ENCODE measurements around the gene AREL1.
"Not testable (repeated sequence)": the region's sequence is repeated elsewhere in the genome, so short reads cannot be mapped to it uniquely, and the experiment has no call there.

The AREL1 gene, protein sequence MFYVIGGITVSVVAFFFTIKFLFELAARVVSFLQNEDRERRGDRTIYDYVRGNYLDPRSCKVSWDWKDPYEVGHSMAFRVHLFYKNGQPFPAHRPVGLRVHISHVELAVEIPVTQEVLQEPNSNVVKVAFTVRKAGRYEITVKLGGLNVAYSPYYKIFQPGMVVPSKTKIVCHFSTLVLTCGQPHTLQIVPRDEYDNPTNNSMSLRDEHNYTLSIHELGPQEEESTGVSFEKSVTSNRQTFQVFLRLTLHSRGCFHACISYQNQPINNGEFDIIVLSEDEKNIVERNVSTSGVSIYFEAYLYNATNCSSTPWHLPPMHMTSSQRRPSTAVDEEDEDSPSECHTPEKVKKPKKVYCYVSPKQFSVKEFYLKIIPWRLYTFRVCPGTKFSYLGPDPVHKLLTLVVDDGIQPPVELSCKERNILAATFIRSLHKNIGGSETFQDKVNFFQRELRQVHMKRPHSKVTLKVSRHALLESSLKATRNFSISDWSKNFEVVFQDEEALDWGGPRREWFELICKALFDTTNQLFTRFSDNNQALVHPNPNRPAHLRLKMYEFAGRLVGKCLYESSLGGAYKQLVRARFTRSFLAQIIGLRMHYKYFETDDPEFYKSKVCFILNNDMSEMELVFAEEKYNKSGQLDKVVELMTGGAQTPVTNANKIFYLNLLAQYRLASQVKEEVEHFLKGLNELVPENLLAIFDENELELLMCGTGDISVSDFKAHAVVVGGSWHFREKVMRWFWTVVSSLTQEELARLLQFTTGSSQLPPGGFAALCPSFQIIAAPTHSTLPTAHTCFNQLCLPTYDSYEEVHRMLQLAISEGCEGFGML

DNA sequence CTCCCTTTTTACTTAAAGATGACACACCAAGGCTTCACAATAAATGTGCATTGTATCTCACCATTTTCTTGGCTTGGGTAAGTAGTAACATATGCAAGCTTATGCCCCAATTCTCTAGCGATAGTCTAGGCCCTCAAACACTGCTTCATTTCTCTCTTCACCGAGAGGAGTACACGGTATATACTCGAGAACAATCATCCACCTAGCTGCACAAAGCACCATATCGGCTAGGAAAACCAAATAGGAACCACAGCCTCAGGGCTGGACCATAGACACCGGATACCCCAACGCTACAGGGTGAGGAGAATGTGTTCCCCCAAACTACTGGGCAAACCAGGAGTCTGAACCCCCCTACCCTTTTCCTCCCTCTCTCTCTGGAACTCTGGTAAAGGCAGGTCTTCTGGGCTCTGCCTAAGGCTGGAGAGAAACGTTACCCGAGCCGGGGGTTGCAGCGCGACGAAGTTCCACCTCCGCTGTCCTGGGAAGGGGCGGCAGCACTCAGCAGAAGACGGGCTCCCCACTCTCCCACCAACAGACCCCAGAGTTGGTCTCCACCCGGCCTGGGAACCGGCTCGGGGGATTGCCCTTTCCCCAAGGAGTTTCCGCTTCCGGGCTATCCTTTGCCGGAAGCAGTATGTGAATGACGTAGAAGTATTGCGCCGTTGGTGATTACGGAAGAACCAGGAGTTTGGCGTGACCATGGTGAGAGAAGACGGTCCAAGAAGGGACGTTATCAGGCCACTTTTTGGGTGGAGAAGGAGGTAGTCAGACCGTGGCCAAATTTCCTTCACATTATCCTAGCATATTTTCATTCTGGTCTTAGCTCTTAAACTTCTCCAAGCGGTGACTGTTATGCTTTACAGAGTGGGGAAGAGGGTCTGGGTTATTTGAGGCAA is at the start of gene AREL1, which contains the start of gene FCF1:
Gene AREL1 (minus strand): TSS at position 582 of the 896 bp plus-strand sequence. CDS start 27,465 bp downstream, outside the sequence.
Gene FCF1 (plus strand): TSS at position 646 of the 896 bp plus-strand sequence. CDS start 54 bp downstream, at position 700.
- DNase-seq (ENCODE audit: low read depth, low spot score), result peak; percentile 51

- DNase-seq (ENCODE audit: low read depth, low spot score), result not testable (repeated sequence)
Observed at GRCh38 chr14:74758505-74758904, 45.6 kb upstream of the AREL1 start.

DNA sequence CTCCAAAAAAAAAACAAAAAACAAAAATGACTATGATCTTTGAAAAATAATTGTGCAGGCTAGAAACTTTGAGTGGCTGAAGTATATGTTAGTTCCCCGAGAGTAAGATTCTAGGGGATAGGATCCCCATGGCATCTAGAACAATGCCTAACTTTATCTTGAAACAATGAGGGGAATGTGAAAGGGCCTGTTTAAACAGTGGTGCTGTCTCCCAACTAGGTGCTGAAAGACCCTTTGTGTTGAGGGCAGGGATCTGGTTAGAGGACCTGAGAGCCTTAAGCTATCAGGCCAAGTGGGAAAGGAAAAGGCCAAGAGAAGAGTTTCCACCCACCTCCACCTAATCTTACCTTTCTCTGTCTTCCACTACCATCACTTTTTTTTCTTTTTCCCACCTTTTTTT is 43.4 kb upstream of the AREL1 start:
- no peak for DNase-seq (ENCODE audit: low read depth, low spot score)

GRCh38 chr14:74754899-74755298 is 42.0 kb upstream of the AREL1 start:
- DNase-seq (ENCODE audit: low read depth, low spot score), result no peak

DNA sequence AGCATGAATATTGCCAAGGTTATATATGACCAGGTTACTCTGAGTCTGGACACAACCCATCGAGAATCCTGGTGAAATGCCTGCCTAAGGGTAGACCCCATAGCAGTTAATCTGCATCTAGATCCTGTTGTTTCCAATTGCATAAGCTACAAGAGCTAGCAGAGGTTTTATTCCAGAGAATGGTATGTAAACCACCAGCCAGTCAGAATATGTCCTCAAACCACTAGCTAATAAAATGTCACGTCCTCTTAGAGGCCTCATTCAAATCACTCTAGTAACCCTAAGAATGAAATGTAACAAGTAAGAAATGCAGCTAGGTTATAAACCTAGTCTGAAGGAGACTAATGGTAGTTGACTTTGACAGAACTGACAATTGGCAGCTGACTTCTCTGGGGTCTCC is 41.3 kb upstream of the AREL1 start:
- no peak for DNase-seq (ENCODE audit: low read depth, low spot score)

DNA sequence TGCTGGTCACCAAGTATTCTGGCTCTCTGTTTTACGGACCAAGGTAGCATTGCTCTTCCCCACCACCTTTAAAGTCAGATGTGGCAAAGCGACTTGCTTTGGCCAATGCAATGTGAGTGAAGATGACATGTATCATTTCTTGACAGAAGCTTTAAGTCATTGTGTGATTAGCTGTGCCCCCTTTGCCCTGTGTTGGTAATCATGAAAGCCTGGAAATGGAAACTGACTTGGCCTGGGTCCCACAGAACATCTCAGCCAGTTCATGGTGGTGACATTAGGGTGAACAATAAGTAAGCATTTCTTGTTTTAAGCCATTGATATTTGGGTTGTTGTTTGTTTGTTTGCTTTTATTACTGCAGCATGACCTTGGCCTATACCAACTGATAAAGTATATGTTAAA is 34.4 kb upstream of the AREL1 start:
- DNase-seq (ENCODE audit: low read depth, low spot score), result no peak

DNA sequence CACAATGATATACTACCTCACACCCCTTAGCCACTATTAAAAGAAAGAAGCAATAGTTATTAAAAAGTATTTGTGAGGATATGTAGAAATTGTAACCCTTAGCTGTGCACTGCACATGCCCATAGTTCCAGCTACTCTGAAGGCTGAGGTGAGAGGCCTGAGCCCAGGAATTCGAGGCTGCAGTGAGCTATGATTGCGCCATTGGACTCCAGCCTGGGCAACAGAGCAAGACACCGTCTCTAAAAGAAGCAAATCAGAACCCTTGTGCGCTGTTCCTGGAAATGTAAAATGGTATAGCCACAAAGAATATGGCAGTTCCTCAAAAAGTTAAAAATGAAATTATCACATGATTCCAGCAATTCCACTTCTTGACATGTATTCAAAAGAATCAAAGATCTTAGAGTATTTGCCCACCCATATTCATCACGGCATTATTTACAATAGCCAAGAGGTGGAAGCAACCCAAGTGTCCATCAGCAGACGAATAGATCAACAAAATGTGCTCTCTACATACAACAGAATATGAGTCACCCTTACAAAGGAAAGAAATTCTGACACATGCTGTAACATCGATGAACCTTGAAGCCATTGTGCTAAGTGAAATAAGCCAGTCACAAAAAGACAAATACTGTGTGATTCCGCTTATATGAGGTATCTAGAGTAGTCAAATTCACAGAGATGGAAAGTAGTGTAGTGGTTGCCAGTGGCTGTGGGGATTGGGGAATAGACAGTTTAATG is 26.6 kb upstream of the AREL1 start:
- DNase-seq (ENCODE audit: low read depth, low spot score), result no peak

DNA sequence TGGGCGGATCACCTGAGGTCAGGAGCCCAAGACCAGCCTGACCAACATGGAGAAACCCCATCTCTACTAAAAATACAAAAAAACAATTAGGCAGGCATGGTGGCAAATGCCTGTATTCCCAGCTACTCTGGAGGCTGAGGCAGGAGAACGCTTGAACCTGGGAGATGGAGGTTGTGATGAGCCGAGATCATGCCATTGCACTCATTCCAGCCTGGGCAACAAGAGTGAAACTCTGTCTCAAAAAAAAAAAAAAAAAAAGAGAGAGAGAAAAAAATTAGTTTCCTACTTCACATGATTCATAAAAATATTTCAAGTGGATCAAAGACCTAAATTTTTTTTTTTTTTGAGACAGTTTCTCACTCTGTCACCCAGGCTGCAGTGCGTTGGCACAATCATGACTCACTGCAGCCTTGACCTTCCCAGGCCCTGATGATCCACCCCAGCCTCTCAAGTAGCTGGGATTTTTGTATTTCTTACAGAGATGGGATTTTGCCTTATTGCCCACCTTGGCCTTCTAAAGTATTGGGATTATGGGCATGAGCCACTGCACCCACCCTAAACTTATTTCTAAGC is 25.0 kb upstream of the AREL1 start:
- DNase-seq (ENCODE audit: low read depth, low spot score), result no peak

DNA sequence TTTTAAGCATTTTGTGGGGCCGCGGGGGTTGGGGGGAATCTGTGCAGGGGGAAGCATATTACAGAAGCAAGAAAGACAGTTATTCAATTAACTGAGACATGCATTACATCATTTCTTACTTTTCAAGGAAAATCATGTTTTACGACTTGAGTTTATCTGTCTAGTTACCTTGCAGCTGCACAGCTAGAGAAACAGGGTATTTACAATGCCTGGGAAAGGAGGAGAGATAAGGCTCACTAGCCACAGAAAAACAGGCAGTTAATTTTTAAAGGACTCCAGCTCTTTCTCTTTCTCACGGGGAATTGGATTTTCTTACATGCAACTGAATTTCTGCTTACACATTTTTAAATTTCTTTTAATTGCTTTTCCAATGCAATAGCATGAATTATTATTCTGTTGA is 22.2 kb upstream of the AREL1 start:
- DNase-seq (ENCODE audit: low read depth, low spot score), result no peak

DNA sequence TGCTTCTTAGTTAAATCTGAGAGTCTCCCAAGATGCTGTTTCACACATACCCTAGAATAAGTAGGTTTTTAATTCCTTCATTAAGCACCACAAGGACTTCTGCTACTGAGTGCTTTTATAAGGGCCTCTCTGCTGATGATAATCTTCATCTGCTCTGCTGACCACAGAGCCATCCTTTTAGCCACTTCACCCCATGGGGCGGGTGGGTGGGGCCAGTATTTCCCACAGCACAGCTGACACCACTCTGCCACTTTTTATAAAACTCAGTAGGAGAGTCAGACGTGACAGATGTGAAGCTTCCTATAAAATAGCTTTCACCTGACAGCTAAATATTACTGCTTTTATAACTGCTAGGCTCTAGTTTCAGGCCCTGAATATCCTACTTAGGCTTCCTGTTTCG is 20.3 kb upstream of the AREL1 start:
- DNase-seq (ENCODE audit: low read depth, low spot score), result no peak

DNA sequence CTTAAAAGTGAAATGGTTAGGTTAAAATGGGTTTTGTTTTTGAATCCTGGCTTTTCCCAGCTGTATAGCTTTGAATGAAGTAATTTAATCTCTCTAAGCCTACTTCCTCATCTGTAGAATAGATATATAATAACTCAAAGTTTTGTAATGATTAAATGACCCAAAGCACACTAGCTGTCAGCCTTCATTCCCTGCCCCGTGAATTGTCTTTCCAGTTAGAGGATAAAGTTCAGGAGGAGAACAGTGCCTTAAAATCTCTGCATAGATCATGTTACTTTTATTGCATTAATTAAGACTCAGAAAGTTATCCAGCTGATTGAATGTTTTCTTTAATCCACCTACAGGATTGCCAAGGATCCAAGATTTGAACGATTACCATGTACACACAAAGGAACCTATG is 19.5 kb upstream of the AREL1 start:
- DNase-seq (ENCODE audit: low read depth, low spot score), result no peak

DNA sequence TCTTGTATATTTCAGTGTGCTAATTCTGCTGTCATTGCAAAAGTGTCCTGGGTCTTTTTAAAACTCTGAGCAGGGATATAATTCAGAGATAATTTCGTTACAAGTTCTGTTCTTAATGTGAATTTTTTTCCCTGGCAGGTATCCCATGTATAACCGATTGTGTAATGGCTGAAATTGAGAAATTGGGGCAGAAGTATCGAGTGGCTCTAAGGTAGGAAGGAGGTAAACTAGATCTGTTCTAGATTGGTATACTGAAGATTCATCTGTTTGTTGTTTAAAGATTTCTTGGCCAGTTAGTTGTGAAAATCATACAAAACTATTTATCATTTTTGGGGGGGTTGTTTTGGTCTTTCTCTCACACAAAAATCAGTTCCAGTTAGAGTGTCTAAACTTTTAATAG is 10.3 kb upstream of the AREL1 start:
- DNase-seq (ENCODE audit: low read depth, low spot score), result no peak

DNA sequence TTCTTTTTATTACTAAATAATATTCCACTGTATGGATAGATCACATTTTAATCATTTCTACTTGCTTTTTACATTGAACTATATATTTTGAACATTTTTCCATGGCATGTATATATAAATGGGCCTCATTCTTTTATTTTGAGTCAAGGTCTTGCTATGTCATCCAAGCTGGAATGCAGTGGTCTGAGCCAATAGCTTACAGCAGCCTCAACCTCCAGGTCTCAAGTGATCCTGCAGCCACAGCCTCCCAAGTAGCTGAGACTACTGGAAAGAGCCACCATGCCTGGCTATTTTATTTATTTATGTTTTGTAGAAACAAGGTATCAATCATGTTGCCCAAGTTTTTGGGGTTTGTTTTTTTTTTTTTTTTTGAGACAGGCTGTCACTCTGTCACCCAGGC is 7.6 kb upstream of the AREL1 start:
- no peak for DNase-seq (ENCODE audit: low read depth, low spot score)

DNA sequence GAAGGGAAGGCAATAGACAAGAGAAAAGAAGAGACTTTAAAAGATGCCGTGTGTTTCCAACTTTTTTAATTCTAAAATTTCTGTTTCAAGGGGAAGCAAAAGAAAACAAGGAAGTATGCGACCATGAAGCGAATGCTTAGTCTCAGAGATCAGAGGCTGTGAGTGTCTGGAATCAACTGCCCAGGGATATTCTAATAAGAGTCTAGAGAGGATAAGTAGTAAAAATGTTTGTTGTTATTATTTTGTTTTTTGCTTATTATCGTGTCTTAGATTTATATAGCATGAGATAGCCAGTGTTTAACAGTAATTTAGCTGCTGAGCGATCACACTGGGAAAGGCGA is 485 bp upstream of the AREL1 start:
- DNase-seq (ENCODE audit: low read depth, low spot score), result no peak

DNA sequence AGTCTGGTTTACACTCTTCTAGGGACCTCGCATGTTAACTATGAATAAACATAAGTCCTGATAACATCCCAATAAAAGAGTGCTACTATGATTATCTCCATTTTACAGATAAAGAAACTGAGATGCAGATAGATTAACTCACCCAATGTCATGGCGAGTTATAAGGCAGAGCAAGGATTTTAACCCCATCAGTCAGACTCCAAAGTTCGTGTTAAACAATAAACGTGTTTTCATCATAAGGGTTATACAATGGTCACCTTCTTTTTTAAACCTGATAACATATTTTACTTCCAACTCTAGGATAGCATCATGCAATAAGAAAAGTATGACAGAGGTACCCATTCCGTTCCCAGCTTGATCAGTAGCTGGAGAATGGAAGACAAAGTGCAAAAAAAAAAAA is 1.2 kb downstream of the AREL1 start:
- no peak for DNase-seq (ENCODE audit: low read depth, low spot score)

DNA sequence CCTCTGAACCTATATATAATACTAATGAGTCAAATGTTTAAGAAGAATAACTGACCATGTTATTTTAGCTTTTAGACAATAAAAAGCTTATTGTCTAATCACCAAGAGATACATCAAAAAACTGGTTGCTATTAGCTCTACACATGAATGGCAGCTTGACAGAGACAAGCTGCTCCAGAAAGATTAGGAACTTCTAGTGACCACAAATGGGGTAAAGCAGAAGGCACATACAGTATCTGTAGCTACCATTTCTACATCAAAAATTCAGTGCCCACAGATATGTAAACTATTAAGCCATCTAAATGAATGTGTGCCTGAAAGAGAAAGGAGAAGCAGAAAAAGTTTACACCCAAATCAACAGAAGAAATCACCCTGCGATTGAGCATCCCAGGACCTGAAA is 2.4 kb downstream of the AREL1 start:
- no peak for DNase-seq (ENCODE audit: low read depth, low spot score)

- no peak for DNase-seq (ENCODE audit: low read depth, low spot score)
Observed at GRCh38 chr14:74705613-74706500, 7.0 kb downstream of the AREL1 start.

GRCh38 chr14:74704656-74705055 is 8.2 kb downstream of the AREL1 start:
- no peak for DNase-seq (ENCODE audit: low read depth, low spot score)

GRCh38 chr14:74703043-74703442 is 9.8 kb downstream of the AREL1 start:
- DNase-seq (ENCODE audit: low read depth, low spot score), result no peak

GRCh38 chr14:74702293-74702692 is 10.6 kb downstream of the AREL1 start:
- no peak for DNase-seq (ENCODE audit: low read depth, low spot score)
